Measurements from ENCODE around the gene PNPLA1. TPM values are rescaled to one million over a fixed set of nuclear protein-coding genes. Genes with fewer than 3 reads are reported as not detected.

The PNPLA1 gene
- total RNA-seq, 1 experiment from 2014 or later = 0.38 TPM

DNA sequence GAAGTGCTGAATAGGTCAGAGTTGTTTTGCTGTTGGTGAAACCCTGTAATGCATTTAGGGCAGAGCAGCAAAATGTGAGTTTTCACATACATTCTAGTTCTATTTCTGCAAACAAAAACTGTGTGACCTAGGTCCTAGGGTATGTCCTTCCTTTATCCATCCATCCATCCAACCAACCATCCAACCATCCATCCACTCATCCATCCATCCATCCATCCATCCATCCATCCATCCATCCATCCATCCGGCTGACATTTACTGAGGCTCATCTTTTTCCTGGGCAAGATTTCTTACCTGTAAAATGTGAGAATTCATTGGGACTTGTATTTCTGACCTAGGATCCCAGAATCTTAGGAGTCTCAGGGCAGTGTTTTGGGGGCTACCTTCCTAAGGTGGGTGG is 14.5 kb downstream of the PNPLA1 start:
- DNase-seq (ENCODE audit: low spot score) = no peak

DNA sequence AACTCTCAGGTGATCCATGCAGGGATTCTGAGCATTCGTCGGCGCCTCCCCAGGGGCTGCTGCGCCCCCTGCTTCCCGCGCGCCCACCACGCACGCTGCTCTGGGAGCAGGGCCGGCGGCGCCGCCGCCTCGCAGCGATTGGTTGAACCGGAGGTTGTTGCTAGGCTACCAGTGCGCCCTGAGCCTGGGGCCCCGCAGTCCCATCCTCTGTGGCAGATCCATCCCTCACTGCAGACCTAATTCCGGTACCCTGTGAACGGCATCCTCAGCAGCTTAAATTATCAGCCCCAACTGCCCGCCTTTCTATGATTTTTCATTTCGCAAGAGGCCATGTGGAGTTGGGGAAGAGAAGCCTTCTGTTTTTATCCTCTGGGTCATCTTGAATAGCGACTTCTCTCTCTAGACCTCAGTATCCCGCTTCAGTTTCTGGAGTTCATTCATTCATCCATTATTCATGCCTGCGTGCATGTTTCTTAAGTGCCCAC is 15.4 kb downstream of the PNPLA1 start:
- DNase-seq (ENCODE audit: low spot score) = no peak

DNA sequence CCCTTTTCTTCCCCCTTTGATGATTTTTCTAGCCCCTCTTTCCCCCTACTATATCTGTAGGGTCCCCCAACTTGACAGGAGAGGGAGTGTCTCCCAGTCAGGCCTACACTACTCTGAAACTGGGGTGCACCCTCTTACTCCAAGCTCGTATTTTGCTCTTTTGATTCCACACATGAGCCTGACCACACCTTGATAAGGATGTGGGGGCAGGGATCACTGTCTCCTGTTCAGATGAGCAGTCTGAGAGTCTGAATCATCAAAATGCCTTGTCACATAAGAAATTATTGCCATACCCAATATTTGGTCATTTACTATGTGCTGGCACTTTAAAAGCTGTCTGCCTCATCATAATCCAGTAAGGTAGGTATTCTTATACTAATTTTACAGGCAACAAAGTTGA is 15.9 kb downstream of the PNPLA1 start:
- DNase-seq (ENCODE audit: low spot score) = no peak

DNA sequence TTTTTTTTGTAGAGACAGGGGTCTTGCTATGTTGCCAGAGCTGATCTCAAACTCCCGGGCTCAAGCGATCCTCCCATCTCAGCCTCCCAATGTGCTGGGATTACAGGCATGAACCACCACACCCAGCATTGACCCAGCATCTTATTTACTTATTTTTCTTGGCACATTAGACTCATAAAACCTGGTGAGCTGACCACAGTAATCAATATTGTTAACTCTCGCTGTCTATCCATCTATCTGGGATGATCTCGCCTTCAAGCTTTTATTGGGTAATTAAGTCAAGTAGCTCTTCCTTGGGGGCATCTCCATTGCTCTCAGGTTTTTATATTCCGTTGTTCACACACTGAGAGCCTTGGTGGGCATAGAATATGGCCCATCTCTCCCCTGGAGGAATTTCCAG is 17.0 kb downstream of the PNPLA1 start:
- no peak for DNase-seq (ENCODE audit: low spot score)

DNA sequence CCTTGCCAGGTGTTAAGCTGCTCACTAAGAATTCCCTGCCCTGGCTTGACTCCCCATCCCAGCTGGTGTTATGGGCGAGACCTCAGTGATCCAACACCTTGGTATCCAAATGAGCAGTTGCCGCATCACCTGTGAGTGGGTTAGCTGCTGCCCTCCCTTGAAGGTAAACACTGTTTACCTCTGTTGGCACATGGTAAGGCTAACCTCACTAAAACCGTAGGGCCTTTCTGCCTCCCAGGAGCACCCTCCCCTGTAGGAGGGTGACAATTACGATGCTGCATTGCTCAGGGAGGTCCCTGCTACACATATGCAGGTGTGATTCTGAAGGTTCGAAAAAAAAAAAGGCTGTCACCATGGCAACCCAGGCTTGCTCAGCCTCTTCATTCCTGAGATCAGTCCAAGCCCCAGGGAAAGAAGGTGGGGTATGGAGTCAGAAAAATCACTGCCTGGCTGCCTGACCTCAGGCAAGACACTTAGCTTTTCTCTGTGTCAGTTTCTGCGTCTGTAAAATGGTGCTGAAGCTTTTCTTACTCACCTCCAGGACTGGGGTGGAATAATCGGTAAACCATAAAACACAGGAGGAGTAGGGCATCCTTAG is 19.5 kb downstream of the PNPLA1 start:
- DNase-seq (ENCODE audit: low spot score) = peak; percentile 71

DNA sequence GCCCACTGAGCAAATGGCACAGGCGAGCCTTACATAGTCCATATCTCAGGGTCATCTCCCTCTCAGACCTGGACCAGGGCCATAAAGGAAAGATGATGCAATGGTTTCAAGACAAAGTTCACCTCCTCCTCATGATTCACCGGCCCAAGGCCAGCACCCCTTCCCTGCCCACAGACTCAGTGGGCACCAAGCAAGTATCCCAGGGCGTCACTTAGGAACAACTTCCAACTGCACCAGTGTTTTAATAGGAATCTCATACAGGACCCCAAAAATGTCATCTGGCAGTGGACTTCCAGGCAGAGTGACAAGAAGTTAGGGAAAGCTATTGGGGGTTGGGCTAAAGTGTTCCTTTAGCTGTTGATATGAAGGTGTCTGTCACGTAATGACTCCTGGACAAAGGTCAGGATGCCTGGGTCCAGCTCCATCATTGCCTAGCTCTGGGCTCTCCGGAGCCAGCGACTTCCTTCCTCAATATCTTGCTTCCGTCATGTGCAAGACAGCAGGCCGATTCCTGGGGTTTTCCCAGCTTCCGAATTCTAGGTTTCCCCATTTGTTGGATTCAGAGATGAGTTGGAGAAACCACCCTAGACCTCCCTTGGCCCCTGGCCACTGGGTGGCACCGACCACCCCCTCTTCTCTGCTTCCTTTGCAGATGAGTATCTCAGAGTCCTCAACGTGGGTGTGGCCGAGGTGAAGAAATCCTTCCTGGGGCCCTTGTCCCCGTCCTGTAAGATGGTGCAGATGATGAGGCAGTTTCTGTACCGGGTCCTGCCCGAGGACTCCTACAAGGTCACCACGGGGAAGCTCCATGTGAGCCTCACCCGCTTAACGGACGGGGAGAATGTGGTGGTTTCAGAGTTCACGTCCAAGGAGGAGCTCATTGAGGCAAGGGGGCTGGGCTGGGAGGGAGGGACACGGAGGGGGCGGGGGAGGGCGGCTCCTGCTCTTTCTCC is 21.1 kb downstream of the PNPLA1 start:
- peak; percentile 70 for DNase-seq (ENCODE audit: low spot score)

DNA sequence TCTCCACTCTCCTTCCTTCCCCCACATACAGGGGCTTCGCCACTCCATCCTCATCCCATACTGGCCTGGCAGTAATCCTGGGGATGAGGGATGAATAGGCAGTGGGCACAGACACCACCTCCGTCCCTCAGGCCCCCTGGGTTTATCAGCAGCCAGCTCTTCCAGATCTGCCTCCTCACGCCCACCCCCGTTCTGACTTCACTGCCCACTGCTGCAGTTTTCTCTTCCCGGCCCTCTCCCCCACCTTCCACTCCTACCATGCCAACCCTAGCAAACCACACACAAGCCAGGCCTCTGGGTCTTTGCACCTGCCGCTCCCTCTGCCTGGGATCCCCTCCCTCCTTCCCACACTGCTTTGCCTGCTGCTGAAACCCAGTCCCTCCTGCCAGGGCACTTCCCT is 22.3 kb downstream of the PNPLA1 start:
- no peak for DNase-seq (ENCODE audit: low spot score)

DNA sequence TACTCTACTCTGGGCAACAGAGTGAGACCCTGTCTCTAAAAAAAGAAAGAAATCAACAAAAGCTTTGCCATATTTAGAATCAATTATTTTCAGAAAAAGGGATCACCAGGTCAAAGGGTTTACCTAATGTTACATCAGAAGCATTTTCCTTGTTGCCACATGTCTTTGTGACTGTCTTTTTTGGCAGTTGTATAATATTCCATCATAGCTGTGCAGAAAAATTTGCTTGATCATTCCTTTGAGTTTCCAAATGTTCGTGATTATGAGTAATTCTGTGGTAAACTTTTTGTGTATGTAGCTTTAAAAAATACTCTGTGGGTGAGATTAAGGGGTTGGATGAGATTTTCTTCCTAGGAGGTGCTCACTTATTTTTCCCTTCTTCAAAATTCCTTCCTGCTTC is 26.4 kb downstream of the PNPLA1 start:
- no peak for DNase-seq (ENCODE audit: low spot score)

DNA sequence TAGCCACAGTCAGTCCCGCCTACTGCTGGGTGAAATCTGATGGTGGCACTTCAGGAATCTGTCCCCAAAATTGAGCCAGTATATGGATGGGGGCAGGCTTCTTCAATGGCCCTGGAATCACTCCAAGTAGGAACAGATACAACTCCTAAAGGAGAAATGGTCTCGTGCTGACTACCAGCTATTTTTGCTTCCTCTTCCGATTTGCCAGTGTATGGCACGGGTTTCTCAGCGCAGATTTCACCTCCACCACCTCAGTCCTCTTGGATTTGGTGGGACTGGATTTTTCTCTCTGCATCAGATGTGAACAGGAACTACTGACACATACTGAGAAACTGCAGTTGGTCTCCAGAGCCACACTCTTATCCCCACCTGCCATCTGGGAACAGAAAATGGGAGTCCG is 27.2 kb downstream of the PNPLA1 start:
- no peak for DNase-seq (ENCODE audit: low spot score)

DNA sequence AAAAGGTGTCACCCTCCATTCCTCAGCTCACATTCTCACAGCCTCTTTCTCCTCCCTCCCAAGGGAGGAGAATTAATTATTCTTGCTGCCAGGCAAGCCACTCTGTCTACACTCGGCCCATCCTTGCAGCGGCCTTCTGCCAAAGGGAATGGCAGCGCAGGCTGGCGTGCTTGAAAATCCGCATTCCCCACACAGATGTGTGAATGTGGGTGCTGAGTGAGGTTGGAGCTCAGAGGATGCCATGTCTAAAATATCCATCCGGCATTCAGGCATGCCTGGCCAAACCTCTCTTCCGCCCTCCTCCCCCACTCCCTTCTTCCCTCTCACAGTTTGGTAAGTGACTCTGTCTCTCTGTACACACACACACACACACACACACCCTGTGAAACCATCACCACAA is 27.7 kb downstream of the PNPLA1 start:
- no peak for DNase-seq (ENCODE audit: low spot score)

DNA sequence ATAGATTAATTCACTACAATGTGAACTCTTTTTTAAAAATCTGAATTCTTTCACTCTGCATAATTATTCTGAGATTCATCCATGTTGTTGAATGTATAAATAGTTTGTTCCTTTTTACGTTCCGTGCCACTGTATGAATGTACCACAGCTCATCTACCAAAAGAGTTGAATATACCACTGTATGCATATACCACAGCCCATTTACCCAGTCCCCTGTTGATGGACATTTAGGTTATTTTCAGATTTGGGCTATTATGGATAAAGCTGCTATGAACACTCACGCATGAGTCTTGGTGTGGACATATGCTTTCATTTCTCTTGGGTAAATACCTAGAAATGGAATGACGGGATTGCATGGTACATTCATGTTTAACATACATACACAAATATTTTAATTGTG is 28.2 kb downstream of the PNPLA1 start:
- no peak for DNase-seq (ENCODE audit: low spot score)

DNA sequence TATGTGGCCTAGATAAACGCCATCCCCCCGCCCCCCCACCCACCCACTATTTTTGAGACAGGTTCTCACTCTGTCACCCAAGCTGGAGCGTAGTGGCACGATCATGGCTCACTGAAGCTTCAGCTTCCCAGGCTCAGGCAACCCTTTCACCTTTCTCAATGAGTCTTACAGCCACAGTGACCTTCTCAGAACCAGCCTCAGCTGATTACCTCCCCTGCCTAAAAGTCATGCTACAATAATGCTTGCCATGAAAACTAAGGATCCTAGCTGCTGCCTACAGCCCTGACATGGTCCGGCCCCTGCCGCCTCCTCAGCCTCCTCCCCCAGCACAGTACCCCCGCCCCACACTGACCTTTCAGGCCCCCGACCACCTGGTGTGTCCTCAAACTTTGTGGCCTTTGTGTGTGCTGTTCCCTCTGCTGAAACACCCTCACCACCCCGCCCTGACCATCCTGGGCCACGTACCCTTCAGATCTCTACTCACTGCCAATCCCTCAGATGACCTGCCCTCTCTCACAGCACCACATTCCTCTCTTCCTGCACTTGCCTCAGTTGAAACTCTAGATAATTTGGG is 31.3 kb downstream of the PNPLA1 start:
- DNase-seq (ENCODE audit: low spot score) = no peak

DNA sequence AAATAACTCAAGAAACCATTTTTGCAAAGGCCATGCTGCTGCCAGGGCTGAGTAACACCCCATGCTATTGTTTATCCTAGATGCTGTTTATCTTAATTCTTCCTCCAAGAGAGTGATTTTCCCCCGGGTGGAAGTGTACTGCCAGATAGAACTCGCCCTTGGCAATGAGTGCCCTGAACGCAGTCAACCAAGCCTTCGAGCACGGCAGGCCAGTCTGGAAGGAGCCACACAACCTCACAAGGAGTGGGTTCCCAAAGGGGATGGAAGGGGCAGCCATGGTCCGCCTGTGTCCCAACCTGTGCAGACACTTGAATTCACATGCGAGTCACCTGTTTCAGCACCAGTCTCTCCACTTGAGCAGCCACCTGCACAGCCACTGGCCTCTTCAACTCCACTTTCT is 31.9 kb downstream of the PNPLA1 start:
- DNase-seq (ENCODE audit: low spot score) = no peak

DNA sequence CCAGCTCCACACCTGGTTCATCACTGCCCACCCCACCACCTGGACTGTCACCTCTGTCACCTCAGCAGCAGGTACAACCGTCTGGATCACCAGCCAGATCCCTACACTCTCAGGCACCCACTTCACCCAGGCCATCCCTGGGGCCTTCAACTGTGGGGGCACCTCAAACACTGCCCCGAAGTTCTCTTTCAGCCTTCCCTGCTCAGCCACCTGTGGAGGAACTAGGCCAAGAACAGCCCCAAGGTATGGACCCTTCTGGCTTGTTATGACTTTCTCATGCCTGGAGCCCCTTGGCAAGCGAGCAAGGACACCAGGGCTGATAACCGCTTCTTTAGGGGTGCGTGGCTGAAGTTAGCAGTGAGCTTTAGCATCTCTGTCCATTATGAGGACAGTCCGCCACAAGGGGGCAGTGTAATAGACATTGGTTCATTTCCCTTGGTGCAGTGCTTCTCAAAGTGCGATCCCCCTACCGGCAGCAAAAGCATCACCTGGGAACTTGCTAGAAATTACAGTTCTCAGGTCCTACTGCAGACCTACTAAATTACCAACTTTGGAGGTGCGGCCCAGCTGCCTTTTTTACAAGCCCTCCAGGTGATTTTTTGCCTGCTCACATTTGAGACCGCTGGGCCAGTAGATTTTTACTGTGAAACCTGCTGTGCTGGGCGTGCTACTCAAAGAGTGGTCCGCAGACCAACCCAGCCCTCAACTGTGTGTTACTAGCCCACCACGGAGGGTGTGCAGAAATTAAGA is 32.5 kb downstream of the PNPLA1 start:
- DNase-seq (ENCODE audit: low spot score) = peak; percentile 98

DNA sequence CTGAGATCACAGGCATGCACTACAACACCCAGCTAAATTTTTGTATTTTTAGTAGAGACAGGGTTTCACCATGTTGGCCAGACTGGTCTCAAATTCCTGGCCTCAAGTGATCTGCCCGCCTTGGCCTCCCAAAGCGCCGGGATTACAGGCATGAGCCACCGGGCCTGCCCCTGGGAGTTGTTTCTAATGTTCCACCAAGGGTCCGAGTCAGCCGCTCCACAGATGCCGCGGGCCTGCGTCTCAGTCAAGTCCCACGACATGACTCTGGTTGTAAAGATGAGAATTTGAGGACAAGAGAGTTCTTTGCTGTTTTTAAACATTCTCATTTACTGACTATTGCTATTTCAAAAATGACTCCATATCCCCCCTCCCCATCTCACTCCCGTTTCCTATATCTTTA is 36.0 kb downstream of the PNPLA1 start:
- no peak for DNase-seq (ENCODE audit: low spot score)

DNA sequence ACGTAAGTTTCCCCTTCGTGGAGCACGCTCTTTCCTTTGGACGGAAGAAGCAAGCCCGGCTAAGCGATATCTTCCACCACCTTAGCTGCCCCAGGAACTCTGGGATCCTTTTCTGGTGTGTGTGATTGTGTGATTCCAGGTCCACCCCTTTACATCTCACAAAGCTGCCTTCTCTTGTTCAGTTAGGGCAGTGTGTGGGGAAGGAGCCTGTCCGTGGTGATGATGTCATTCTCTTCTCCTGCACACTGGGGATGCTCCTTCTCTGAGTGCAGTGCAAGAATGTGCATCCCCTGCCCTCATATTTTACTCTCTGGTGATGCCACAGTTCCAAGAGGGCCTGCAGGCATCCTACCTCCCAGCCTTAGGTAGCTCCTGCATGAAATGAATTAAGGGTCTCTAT is 36.5 kb downstream of the PNPLA1 start:
- no peak for DNase-seq (ENCODE audit: low spot score)

DNA sequence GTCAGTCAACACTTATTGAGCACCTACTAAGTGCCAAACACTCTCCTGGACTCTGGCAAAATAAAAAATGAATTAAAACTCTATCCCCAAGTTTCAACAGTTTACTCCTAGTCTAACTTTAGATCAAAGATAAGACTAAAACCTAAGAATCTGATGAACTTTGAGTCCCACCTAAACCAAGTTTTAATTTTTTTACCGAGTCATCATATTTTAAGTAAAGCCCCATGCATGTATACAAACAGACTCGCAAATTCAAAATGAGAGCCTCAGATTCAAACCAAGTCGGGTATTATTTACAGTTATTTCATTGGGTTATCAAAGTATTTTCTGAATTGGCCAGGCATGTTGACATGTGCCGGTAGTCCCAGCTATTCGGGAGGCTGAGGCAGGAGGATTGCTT is 38.7 kb downstream of the PNPLA1 start:
- DNase-seq (ENCODE audit: low spot score) = no peak

DNA sequence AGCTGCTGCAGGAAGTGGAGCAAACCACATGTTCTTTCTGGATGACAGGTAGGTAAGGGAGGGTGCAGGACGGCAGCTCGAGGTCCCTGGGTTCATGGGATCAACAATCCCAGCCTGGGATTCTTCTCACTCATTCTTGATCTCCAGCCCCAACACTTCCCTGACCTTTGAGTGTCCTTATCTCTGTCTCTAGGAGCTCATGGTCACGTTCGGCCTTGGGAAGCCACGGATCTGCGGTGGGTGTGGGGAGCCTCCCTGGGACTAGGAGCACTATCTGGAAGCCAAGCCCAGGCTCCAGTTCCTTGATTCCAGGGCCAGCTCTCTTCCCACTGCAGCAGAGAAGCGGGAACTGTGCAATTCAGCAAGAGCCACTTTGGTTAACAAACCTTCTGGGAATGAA is 39.3 kb downstream of the PNPLA1 start:
- DNase-seq (ENCODE audit: low spot score) = no peak

DNA sequence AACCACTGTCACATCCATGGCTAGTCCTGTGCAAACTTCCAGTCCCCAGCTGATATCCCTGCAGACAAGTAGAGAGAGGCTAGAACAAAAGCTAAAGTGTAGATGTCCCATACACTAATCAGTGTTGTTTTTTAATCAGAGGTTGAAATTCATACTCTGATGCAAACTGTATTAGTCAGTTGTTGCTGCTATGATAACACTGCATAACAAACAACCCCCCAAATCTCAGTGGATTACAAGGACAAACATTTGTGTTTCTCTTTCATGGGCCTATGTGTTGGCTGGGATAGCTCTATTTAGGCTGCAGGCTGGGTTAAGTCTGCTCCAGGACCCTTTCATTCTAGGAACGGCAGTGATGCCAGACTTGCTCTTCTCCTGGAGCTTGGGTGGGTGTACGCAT is 40.0 kb downstream of the PNPLA1 start:
- DNase-seq (ENCODE audit: low spot score) = no peak

DNA sequence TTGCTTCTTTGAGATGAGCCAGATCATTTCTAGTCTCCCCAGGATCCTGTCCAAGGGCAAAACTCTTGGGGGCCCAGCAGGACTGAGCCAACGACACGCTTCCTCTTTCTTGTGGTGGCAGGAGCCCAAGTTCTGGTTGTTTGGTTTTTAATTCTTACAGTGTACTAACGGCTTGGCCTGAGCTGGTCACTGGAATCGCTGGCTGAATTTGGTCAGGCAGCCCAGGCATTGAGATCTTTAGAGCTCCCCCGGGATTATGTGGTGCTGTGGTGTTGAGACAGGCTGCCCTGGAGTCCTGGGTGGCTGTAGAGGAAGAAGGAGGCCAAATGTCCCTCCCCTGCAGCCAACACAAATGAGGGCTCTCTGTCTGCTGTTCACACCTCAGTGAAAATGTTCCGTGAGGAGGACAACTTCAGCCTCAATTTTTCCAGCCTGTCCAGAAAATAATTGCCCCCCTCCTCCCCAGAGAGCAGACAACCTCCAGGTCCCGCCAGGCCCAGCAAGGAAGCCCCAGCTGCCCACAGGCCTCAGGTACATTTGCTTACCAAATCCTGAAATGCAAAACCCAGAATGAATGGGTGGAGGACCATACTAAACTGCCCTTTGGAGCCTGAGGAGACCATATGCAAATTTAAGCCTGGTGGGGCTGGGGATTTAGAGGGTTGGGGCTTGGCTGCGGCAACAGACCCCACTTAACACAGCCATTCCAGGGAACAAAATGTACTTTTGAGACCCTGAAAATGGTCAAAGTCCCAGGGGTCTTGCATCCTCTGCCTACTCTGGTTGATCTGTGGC is 43.2 kb downstream of the PNPLA1 start:
- DNase-seq (ENCODE audit: low spot score) = no peak

DNA sequence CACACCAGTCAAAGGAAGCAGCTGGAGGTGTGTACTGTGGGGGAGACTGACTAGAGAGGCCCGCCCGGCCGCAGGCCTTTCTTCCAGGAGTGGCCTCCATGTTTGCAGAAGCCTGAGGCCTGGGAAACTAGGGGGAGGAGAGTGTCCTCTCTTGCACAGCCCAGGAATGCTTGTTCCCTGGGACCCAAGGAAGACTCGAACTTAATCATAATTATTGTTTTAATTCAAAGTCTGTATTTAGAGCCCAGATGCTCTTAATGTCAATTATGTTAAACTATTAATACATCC is 43.7 kb downstream of the PNPLA1 start:
- DNase-seq (ENCODE audit: low spot score) = no peak

Data from HT-29 (cell line).